Panc1 (cell line): ENCODE data around the gene ADGRL3.

Experiments
- CTCF ChIP-seq: fragments of 450-650 bp; IDR thresholded peaks from 2 replicates; pipeline ENCODE4 v1.5.1; 2017; ENCODE audit warnings: mild to moderate bottlenecking
- POLR2AphosphoS5 ChIP-seq: IDR thresholded peaks from 2 replicates; pipeline ENCODE4 v1.6.1; 2012; ENCODE audit warnings: mild to moderate bottlenecking, low read depth, low read length, moderate library complexity

- TF ChIP-seq CTCF (no peak), POLR2AphosphoS5 (no peak)
Measured at GRCh38 chr4:61276029-61276428, 75.9 kb downstream of the ADGRL3 start.
